GM18909 (cell line): ENCODE data around the gene FYN.
"Not testable (repeated sequence)": the region's sequence is repeated elsewhere in the genome, so short reads cannot be mapped to it uniquely, and the experiment has no call there.

Experiments used
- ATAC-seq: cut with Tn5 transposase; IDR thresholded peaks from one replicate; pipeline ENCODE4 v1.9.1; 2021; ENCODE audit warnings: mild to moderate bottlenecking; ENCODE audit not compliant: unreplicated experiment, poor library complexity

The FYN gene

DNA sequence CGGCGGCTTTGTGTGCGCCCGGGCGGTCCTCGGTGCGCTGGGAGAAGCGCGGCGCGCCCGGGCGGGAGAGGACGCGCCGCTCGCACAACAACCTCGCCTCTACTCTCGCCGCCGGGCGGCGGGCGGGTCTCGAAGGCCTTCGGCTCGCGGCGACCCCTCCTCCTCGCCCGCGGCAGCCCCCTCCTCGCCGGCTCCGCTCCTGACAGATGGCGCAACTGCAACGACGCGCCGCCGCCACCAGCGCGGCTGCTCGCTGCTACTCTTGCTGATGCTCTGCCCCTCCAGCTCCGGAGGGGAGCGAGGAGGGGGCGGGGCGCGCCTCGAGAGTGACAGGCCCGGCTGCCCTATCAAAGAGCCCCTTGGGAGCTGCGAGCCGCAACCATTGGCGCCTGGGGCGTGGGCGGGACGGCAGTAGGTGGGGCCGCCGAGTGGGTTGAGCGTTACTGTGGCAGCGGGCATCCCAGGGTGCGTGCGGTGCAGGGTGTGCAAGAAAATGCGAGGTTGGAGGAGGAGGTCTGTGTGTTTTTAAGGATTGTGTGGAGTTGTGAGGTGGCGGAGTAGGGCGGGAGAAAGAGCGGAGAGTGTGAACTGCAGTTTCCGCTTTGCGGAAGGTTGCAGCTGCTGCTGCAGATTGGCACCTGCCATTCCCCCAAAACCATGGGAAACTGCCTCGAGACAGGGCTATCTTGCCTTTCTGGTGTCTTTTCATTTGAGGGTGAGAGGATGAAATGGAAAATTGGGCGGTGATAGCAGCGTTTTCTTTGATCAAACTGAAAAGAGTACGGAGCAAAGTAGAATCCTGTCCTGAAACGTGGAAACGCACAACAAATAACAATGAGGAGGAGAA lies at the start of gene FYN:
FYN (minus strand) TSS at position 275 of the 847 bp plus-strand sequence. CDS start 153,401 bp downstream, outside the sequence.
- peak; percentile 99 for ATAC-seq

DNA sequence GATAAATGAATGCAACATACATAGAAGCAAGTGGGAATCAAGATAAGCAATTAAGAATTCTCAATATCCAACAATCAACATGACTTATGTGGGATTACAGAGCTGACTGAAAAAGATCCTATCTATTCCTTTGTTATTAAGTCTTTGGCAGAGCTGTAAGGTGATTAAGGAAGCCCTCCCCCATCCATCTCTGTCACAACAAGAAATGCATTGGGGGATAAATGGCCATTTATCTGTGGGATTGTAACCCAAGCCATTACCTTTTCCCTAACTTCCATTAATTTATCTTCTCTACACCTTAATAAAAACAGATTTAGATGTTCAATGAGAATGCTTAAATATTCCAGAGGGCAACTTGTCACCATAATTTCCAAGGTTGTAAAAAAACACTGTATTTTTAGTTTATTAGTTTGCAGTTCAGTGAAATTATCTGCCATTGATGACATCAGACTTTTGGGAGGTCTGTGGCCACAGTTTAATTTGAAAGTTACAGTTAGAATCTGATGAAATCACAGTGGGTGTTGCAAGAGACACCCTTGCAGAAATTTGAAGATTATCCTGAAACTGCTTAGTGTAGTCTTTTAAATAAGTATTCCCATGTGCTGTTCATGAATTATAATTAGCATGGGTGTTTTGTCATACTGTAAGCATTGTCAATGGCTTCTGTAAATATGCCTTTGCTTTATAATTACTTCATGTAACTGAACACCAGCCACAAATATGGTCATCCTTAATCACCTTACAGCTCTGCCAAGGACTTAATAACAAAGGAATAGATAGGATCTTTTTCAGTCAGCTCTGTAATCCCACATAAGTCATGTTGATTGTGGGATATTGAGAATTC lies 49.4 kb upstream of the FYN start:
- ATAC-seq: no peak

DNA sequence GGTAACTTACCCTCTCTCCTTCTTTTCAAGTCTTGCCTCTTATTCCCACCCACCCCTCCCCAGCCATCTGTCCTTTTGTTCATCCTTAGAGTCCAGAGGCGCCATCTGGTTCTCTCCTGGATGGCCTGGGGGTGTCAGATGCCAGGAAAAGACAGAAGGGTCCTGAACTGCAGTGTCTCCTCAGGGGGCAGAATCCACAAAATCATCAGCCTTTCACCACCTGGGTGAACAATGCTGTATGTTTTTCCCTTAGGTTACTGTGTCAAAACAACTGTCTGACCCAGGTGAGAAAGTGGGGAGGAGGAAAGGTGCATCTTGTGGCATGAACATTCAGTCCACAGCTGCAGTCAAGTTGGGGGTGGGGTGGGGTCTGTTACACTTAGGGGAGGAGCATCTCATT lies 47.9 kb upstream of the FYN start:
- ATAC-seq: no peak

DNA sequence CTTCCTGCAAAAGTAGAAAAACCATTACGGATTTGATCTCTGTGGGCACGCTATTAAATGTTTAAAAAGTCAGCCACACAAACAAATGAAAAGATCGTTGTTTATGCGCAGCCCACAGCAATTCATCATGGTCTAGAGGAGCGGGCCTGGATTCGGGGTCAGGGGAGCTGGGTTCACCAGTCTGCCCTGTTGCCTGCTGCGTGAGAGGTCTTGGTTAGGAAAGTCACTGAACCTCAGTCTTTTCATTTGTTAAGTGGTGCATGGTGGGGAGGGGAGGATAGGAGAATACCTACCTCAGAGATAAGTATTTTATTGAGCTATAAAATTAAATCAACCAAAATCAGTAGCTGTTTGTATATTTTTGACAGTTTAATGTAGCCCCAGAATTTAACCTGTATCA lies 47.3 kb upstream of the FYN start:
- ATAC-seq: no peak

DNA sequence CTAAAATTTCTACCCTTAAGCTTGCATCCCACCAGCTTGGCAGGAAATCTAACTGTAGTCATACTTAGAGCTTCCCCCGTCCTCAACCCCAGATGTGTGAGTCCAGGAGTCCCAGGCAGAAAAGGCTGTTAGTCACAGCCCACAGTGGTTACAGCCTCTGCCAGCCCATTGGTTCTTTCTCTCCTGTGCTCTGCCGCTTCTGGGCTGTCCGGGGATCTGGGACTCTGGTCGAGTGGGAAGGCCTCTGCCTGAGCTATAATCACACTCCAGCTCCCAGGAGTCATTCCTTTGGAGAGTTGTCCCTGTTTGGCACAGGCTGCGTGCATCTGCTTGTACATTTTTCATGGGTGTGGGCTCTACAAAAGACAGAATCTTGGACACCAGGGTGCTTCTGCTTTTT lies 45.6 kb upstream of the FYN start:
- ATAC-seq: no peak

DNA sequence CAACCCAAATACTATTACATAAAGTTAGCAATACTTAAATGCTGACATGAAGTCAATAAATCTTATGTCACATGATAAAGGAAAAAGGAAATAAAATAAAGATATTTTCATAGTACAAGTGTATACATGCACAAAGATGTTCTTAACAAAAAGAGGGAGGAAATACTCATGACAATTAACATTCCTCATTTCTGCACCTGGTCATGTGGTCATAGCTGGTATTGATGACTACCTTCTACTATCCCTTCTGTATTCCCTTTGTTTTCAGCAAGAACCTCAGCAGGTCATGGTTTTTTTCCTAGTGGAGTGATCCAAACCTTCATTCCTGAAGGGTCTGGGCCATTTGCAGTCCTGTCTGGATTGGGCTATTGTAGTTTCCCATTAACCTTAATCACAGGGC lies 43.5 kb upstream of the FYN start:
- ATAC-seq: no peak

DNA sequence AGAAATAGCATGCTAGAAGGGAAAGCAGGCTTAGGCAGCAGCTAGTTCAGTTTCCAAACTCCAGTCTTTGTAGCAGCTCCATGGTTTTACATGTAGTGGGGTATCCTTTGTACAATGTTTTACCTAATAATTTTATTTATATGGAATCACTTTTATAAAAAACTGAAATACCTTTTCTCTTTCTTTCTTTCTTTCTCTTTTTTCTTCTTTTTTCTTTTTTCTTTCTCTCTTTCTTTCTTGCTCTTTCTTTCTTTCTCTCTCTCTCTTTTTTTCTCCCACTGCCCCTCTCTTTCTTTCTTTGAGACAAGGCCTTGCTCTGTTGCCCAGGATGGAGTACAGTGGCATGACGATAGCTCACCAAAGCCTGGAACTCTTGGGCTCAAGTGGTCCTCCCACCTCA lies 41.4 kb upstream of the FYN start:
- no peak for ATAC-seq

DNA sequence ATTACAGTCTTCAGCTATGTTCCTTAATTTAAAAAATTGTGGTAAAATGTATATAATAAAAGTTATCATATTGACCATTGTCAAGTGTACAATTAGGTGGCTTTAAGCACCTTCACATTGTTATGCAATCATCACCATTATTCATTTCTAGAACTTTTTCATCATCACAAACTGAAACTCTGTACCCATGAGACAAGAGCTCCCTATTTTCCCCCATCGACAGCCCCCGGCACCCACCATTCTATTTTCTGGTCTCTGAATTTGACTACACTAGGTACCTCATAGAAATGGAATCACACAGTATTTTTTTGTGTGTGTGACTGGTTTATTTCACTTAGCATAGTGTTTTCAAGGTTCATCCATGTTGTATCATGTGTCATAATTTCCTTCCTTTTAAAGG lies 39.7 kb upstream of the FYN start:
- no peak for ATAC-seq

DNA sequence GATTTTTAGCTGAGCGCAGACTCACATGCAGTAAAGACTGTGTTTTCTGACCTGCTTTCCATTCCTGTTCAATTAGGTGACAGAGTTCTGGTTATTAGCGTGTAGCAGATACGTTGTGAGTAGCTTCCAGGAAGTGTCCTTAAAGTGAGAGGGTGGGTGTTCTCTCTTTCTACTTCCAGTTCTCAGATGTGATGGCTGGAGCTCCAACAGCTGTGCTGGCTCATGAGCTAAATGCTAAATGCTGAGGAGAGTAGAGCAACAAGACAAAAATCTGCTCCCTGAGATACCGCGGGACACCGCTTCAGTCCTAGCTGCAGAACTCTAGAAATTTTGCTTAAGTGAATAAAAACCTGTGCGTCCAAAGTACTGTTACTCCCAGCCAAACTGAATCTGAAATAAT lies 38.2 kb upstream of the FYN start:
- no peak for ATAC-seq

DNA sequence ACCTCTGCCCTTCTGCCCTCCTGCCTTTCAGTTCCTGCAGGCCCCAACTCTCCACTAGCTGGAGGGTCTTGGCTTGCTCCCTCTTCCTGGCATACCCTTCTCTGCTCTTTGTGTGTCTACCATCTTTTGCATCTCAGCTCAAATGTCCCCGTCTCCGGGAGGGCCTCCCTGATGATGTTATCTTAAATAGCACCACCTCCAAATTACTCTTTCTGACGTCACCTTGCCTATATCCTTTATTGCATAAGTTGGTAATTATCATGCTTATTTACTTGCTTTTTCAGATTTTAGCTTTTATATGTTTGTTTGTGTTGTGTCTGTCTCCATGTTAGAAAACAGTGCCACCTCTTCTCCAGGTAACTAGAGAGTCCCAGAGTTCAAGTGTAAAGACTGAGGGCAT lies 36.0 kb upstream of the FYN start:
- no peak for ATAC-seq

DNA sequence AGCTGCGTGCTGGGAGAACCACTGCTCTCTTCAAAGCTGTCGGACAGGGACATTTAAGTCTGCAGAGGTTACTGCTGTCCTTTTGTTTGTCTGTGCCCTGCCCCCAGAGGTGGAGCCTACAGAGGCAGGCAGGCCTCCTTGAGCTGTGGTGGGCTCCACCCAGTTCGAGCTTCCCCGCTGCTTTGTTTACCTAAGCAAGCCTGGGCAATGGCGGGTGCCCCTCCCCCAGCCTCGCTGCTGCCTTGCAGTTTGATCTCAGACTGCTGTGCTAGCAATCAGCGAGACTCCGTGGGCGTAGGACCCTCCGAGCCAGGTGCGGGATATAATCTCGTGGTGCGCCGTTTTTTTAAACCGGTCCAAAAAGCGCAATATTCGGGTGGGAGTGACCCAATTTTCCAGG lies 35.1 kb upstream of the FYN start:
- not testable (repeated sequence) for ATAC-seq

DNA sequence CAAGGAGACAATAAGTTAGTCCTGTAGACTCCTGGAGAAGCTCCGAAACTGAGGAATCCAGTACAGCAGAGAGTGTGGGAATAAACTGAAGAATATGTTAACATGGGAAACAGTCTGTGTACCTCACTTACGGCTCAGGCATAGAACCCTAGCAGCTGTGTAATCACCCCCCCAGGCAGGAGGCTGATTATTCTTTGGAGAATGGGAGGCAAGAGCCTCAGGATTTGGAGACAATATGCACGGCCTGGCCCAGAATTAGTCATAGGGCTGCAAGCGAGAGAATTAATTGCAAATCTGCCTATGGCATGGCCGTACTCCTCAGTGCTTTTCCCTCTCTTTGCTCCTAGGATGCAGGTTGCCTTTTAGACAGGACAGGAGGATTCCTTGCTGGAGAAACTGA lies 27.5 kb upstream of the FYN start:
- no peak for ATAC-seq

DNA sequence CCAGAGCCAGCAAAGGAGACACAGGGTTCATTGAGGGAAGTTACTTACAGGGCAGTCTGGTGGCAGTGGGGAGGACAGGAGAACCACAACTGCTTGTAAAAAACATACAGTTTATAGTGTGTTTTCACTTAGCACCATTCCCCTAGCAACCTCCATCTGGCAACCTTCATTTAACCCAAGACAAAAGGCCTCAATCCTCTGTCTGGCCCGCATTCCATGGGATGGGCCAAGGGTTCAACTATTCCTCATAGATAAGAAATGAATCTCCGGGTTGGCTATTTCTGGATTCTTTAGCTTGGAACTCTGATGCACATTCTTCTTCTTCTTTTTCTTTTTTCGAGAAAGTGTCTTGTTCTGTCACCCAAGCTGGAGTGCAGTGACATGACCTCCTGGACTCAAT lies 26.3 kb upstream of the FYN start:
- no peak for ATAC-seq

DNA sequence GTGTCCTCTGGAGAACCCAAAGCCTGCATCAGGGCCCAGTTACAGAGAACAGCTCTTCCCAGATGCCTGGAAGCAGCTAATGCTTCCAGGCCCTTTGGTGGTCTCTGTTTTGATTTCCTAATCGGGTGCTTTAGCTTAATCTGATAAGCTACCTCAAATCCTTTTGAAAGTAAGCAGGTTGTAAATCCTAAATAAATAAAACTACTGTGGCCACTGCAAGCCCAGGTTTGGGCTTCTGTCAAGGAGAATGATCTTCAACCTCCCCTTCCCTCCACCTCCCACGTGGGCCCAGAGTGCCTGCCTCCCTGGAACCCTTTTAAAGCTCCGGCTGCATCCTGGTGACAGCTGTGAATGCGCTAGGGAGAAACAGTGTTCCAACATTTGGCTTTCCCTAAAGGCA lies 25.2 kb upstream of the FYN start:
- ATAC-seq: no peak

DNA sequence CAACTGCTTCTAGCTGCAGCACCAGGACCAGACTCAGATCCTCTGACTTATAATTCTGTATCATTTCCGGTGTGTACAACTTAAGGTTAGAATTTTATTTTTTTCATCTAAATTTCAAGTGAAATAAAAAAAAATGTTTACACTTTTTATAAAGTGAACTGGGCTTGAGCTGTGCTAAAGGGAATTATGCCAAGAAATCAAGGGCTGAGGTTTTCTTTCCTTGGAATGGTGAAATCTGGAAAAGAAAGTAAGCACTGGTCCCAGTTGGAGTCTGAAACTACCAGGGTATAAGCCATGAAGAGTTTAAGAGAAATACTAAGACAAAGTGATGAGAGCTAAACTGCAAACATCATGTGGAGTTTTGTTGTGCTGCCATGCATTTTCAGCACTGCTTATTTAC lies 21.7 kb upstream of the FYN start:
- no peak for ATAC-seq

DNA sequence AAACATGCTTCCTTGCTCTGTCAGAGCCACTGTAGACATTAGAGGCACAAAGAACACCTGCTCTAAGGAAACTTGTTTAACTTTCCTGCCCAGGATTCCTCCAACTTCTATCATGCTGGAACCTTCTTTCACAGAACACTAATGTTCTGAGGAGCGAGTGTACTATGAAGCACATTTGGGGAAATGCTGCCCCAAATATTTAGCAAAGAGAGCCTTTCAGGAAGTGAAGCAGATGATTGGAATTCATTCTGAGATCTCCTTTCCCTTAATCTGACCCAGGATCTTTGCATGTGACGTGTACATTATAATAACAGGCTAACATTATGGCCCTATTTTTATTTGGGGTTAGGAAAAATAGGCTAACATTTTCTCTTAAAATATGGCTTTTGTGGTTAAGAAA lies 21.0 kb upstream of the FYN start:
- no peak for ATAC-seq

DNA sequence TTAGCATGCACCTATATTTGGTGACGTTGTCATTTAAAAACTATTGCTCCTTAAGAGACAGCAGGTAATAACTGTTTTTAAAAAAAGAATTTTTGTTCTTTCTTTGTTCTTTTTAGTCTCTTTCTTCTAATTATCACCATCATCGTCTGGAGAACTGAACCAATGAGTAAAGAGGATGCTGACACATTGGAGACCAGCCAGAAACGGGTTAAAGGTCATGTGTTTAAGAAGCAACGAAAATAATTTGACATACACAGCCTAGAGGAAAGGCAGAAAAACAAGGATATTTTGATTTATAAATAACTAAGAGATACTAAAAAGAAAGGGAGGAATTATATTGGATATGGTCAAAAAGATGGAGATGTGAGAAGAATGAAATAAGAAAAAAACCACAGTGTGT lies 19.2 kb upstream of the FYN start:
- no peak for ATAC-seq

DNA sequence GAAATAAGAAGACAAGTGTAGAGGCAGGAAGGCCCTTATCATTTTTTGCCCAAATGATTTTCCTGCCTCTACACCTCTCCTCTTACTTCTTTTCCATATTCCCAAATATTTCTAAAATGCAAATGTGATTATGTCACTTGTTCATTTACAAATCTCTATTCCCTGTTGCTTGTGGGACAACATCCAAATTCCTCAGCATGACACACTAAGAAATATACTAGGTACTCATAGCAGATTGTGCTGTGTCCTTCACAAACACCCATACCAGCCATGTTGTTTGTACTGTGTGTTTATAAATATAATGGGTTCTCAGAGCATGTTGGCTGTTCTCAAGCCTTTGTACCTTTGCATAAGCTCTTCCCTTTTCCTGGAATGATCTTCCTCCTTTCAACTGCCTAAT lies 17.7 kb upstream of the FYN start:
- no peak for ATAC-seq

DNA sequence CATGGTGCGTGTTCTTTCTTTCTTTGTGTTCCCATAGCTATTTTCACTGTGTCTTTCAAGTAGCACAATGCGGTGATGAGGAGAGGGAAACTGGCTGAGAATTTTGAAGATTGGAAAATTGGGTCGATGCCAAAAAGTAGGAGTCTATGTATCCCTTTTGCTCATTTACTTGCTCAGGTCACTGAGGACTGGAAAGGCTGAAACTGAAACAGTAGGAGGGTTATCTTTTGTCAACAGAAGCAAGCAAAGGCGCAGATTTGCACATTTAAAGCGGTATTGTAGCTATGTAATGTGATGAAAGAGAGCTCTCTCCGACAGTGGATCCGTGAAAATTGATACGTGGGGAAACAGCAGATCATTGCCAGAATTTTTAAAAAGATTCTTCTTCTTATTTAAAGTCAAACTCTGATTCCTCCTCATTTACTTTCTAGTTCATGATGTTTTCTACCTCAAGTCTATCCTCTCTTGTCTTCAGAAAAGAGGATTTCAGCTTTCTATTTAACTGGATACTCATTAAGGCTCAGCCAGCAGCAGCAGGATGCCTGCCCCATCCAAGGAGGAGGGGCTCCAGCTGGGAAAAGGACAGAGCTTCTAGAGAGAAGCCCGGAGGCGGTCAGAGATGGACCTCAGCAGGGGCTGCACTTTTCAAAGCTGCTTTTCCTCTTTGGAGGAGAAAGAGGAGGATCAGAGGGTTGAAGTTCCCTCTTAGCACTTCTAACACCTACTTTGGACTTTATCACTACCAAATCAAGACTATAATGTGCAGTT lies 15.9 kb upstream of the FYN start:
- no peak for ATAC-seq

DNA sequence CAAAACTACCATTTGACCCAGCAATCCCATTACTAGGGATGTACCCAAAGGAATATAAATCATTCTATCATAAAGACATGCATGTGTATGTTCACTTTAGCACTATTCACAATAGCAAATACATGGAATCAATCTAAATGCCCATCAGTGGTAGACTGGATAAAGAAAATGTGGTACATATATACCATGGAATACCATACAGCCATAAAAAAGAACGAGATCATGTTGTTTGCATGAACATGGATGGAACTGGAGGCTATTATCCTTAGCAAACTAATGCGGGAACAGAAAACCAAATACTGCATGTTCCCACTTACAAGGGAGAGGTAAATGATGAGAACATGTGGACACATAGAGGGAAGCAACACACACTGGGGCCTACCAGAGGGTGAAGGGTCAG lies 13.5 kb upstream of the FYN start:
- not testable (repeated sequence) for ATAC-seq
